GM21381 (cell line): ENCODE data around the gene CDK17.
"Not testable (repeated sequence)": the region's sequence is repeated elsewhere in the genome, so short reads cannot be mapped to it uniquely, and the experiment has no call there.

ENCODE experiments used
- ATAC-seq: cut with Tn5 transposase; IDR thresholded peaks from one replicate; pipeline ENCODE4 v1.9.1; 2021; ENCODE audit warnings: mild to moderate bottlenecking, moderate library complexity; ENCODE audit not compliant: unreplicated experiment

Gene CDK17

GRCh38 chr12:96419576-96420276 lies 19.5 kb upstream of the CDK17 start:
- no peak for ATAC-seq

- peak; percentile 62 for ATAC-seq
These were observed 17.4 kb upstream of the CDK17 start for GRCh38 chr12:96417688-96418087.

GRCh38 chr12:96416033-96416799 lies 16.0 kb upstream of the CDK17 start:
- ATAC-seq = no peak

- no peak for ATAC-seq
These were observed 14.4 kb upstream of the CDK17 start for GRCh38 chr12:96414637-96415036.

- no peak for ATAC-seq
These were observed 12.2 kb upstream of the CDK17 start for GRCh38 chr12:96412431-96412830.

GRCh38 chr12:96409731-96410130 lies 9.5 kb upstream of the CDK17 start:
- no peak for ATAC-seq

GRCh38 chr12:96408993-96409392 lies 8.8 kb upstream of the CDK17 start:
- ATAC-seq = no peak

- peak; percentile 91 for ATAC-seq
These were observed 7.3 kb upstream of the CDK17 start for GRCh38 chr12:96407429-96408097.

GRCh38 chr12:96404696-96405095 lies 4.5 kb upstream of the CDK17 start:
- no peak for ATAC-seq

GRCh38 chr12:96403870-96404269 lies 3.6 kb upstream of the CDK17 start:
- ATAC-seq = no peak

- ATAC-seq = not testable (repeated sequence)
These were observed 2.3 kb upstream of the CDK17 start for GRCh38 chr12:96402522-96402921.

- no peak for ATAC-seq
These were observed 1.8 kb upstream of the CDK17 start for GRCh38 chr12:96402061-96402460.

GRCh38 chr12:96401076-96401871 lies 1.0 kb upstream of the CDK17 start:
- peak; percentile 20 for ATAC-seq

GRCh38 chr12:96400631-96401075 lies 414 bp upstream of the CDK17 start:
- peak; percentile 2 for ATAC-seq

- ATAC-seq = peak; percentile 32
These were observed 920 bp downstream of the CDK17 start for GRCh38 chr12:96399120-96399918.

- no peak for ATAC-seq
These were observed 1.7 kb downstream of the CDK17 start for GRCh38 chr12:96398424-96399119.

- no peak for ATAC-seq
These were observed 2.3 kb downstream of the CDK17 start for GRCh38 chr12:96397756-96398423.

GRCh38 chr12:96396914-96397313 lies 3.3 kb downstream of the CDK17 start:
- no peak for ATAC-seq

GRCh38 chr12:96396209-96396608 lies 4.0 kb downstream of the CDK17 start:
- ATAC-seq = no peak
